BJ (cell line): ENCODE measurements around the gene SSRP1. TPM values are rescaled to one million over a fixed set of nuclear protein-coding genes. Genes with fewer than 3 reads are reported as not detected.

Experiments
- CTCF ChIA-PET: fragments of 350-600 bp; formaldehyde crosslinking; extraction: SDS; loops from one replicate; lab custom pipeline; 2021; ENCODE audit warnings: antibody characterized with exemption, inconsistent platforms; lab: Yijun Ruan, JAX
- POLR2A ChIA-PET: fragments of 300-600 bp; sonication (Branson Sonifier 250); formaldehyde crosslinking; extraction: SDS; loops from one replicate; lab custom pipeline; 2021; ENCODE audit warnings: antibody characterized with exemption; lab: Charles Lee
- DNase-seq: peaks from one replicate; pipeline ENCODE4 v3.0.0-alpha.2; 2011; ENCODE audit warnings: low read depth
- H3K27me3 ChIP-seq: 2 replicates; pipeline ENCODE4 v1.6.0; 2011; ENCODE audit warnings: low read length; ENCODE audit not compliant: control insufficient read depth, insufficient read depth
- H3K36me3 ChIP-seq: 2 replicates; pipeline ENCODE4 v1.5.1; 2011; ENCODE audit warnings: low read length; ENCODE audit not compliant: control insufficient read depth, insufficient read depth
- H3K4me3 ChIP-seq: 2 replicates; pipeline ENCODE4 v1.5.1; 2011; ENCODE audit warnings: low read depth, mild to moderate bottlenecking, control low read depth, low read length
- polyA plus RNA-seq: library from polyadenylated mRNA; depleted of rRNA; stranded (reverse); fragments of >200 nt; gene quantifications from 2 replicates; pipeline ENCODE4 v1.2.3, GENCODE V29; 2011; rRNA removed
- TF ChIP-seq, protein P1 (sequence below): IDR thresholded peaks from 2 replicates; pipeline ENCODE4 v1.5.1; 2011; ENCODE audit warnings: low read depth, mild to moderate bottlenecking, control low read depth, inconsistent platforms, low read length, moderate library complexity; ENCODE audit not compliant: insufficient read depth

SSRP1 gene
- polyA plus RNA-seq, 1 experiment: 102 TPM

GRCh38 chr11:57277845-57278720 lies 57.6 kb downstream of the SSRP1 start:
- POLR2A ChIA-PET: interaction anchor here (0.6 to 1.1 kb wide), 3 partner anchors 15 to 1602 kb away, joined by 3 to 4 read pairs (median 3); no protein-coding TSS in a partner anchor
- no peaks in the 10 kb centered on the region for H3K36me3 ChIP-seq
- TF ChIP-seq, protein P1, sequence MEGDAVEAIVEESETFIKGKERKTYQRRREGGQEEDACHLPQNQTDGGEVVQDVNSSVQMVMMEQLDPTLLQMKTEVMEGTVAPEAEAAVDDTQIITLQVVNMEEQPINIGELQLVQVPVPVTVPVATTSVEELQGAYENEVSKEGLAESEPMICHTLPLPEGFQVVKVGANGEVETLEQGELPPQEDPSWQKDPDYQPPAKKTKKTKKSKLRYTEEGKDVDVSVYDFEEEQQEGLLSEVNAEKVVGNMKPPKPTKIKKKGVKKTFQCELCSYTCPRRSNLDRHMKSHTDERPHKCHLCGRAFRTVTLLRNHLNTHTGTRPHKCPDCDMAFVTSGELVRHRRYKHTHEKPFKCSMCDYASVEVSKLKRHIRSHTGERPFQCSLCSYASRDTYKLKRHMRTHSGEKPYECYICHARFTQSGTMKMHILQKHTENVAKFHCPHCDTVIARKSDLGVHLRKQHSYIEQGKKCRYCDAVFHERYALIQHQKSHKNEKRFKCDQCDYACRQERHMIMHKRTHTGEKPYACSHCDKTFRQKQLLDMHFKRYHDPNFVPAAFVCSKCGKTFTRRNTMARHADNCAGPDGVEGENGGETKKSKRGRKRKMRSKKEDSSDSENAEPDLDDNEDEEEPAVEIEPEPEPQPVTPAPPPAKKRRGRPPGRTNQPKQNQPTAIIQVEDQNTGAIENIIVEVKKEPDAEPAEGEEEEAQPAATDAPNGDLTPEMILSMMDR: peak; percentile 88

GRCh38 chr11:57276971-57277675 lies 58.6 kb downstream of the SSRP1 start:
- POLR2A ChIA-PET: no interaction called here
- TF ChIP-seq, protein P1: no peak
- no peak for DNase-seq
- Histone ChIP-seq H3K27me3 (no peaks in the 10 kb centered on the region), H3K36me3 (no peaks in the 10 kb centered on the region), H3K4me3 (no peak overlapping the region)
- CTCF ChIA-PET: interaction anchor here (0.7 to 4.6 kb wide), 10 partner anchors 12 to 436 kb away, joined by 3 to 48 read pairs (median 4); no protein-coding TSS in a partner anchor

More at GRCh38 chr11:57277845-57278720, 57.6 kb downstream of the SSRP1 start:
- Histone ChIP-seq H3K27me3 (no peaks in the 10 kb centered on the region), H3K4me3 (no peak overlapping the region)
- CTCF ChIA-PET: interaction anchor here (0.7 to 4.6 kb wide), 10 partner anchors 13 to 437 kb away, joined by 3 to 48 read pairs (median 4); no protein-coding TSS in a partner anchor
- DNase-seq: no peak

- CTCF ChIA-PET: interaction anchor here (0.7 to 4.6 kb wide), 4 partner anchors 13 to 73 kb away, joined by 3 to 48 read pairs (median 4); no protein-coding TSS in a partner anchor
- no peak for DNase-seq
- Histone ChIP-seq H3K36me3 (no peaks in the 10 kb centered on the region), H3K27me3 (no peaks in the 10 kb centered on the region), H3K4me3 (no peak overlapping the region)
- TF ChIP-seq, protein P1: no peak
- POLR2A ChIA-PET: no interaction called here
Measured at GRCh38 chr11:57276169-57276970, 59.3 kb downstream of the SSRP1 start.

Other genes starting within 250 kb of the SSRP1 start
- not detected in 2 replicates for gene LRRC55, start 153.9 kb downstream of the SSRP1 start, polyA plus RNA-seq
- gene APLNR, start 98.6 kb downstream of the SSRP1 start, polyA plus RNA-seq: not detected in 2 replicates
- 51.1 and 73.7 TPM in 2 replicates for gene TNKS1BP1, start 10.9 kb downstream of the SSRP1 start, polyA plus RNA-seq
- not detected in 2 replicates for gene P2RX3, start 2.5 kb upstream of the SSRP1 start, polyA plus RNA-seq
- not detected in 2 replicates for gene PRG3, start 45.3 kb upstream of the SSRP1 start, polyA plus RNA-seq
- not detected in 2 replicates for gene PRG2, start 54.8 kb upstream of the SSRP1 start, polyA plus RNA-seq
- 16.7 and 26.7 TPM in 2 replicates for gene SLC43A3, start 91.2 kb upstream of the SSRP1 start, polyA plus RNA-seq
- gene RTN4RL2, start 124.6 kb upstream of the SSRP1 start, polyA plus RNA-seq: 0.10 and 0.43 TPM in 2 replicates
- 11.8 and 23.4 TPM in 2 replicates for gene SLC43A1, start 179.8 kb upstream of the SSRP1 start, polyA plus RNA-seq
- 90.5 and 91.7 TPM in 2 replicates for gene TIMM10, start 194.9 kb upstream of the SSRP1 start, polyA plus RNA-seq
- gene SMTNL1, start 201.7 kb upstream of the SSRP1 start, polyA plus RNA-seq: not detected in 2 replicates
- gene UBE2L6, start 231.8 kb upstream of the SSRP1 start, polyA plus RNA-seq: 57.3 and 67.0 TPM in 2 replicates